BJ (cell line): ENCODE data around the gene SH2D6. TPM values are rescaled to one million over a fixed set of nuclear protein-coding genes. Genes with fewer than 3 reads are reported as not detected.

ENCODE experiments used
- CTCF ChIA-PET: fragments of 350-600 bp; formaldehyde crosslinking; extraction: SDS; loops from one replicate; lab custom pipeline; 2021; ENCODE audit warnings: antibody characterized with exemption, inconsistent platforms; lab: Yijun Ruan, JAX
- POLR2A ChIA-PET: fragments of 300-600 bp; sonication (Branson Sonifier 250); formaldehyde crosslinking; extraction: SDS; loops from one replicate; lab custom pipeline; 2021; ENCODE audit warnings: antibody characterized with exemption; lab: Charles Lee
- DNase-seq: peaks from one replicate; pipeline ENCODE4 v3.0.0-alpha.2; 2011; ENCODE audit warnings: low read depth
- H3K27me3 ChIP-seq: 2 replicates; pipeline ENCODE4 v1.6.0; 2011; ENCODE audit warnings: low read length; ENCODE audit not compliant: control insufficient read depth, insufficient read depth
- H3K36me3 ChIP-seq: 2 replicates; pipeline ENCODE4 v1.5.1; 2011; ENCODE audit warnings: low read length; ENCODE audit not compliant: control insufficient read depth, insufficient read depth
- H3K4me3 ChIP-seq: 2 replicates; pipeline ENCODE4 v1.5.1; 2011; ENCODE audit warnings: low read depth, mild to moderate bottlenecking, control low read depth, low read length
- polyA plus RNA-seq: library from polyadenylated mRNA; depleted of rRNA; stranded (reverse); fragments of >200 nt; gene quantifications from 2 replicates; pipeline ENCODE4 v1.2.3, GENCODE V29; 2011
- TF ChIP-seq, protein P1 (sequence below): IDR thresholded peaks from 2 replicates; pipeline ENCODE4 v1.5.1; 2011; ENCODE audit warnings: low read depth, mild to moderate bottlenecking, control low read depth, inconsistent platforms, low read length, moderate library complexity; ENCODE audit not compliant: insufficient read depth

The SH2D6 gene
- polyA plus RNA-seq, 1 experiment = 0.18 TPM

DNA sequence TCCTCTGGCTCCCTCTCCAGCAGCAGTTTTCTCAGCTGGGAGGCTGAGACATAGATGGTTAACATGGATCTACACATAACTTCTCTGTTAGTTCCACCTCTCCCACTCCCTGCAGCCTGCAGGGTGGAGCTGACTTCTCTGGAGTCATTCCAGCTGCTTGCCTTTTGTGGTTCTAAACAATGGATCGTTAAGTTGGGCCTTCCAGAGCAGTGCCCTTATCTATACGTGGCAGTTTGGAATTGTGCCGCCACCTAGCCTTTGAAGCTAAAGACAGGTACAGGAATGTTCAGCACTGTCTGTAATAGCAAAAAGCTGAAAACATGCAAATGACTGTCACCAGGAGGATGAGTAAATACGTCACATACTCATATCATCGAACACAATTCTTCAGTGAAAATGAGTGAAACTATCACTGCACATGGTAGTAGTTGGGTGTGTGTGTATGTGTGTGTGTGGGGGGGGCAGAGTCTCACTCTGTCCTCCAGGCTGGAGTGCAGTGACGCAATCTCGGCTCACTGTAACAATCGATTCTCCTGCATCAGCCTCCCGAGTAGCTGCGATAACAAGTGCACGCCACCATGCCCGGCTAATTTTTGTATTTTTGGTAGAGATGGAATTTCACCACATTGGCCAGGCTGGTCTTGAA, 50.3 kb downstream of the SH2D6 start:
- H3K27me3 ChIP-seq = no peaks in the 10 kb centered on the region
- no peak overlapping the region for H3K4me3 ChIP-seq
- ChIA-PET POLR2A (no interaction called here), CTCF (interaction anchor here (0.8 kb wide), 2 partner anchors 10 to 83 kb away, joined by 3 read pairs; no protein-coding TSS in a partner anchor)
- no peaks in the 10 kb centered on the region for H3K36me3 ChIP-seq
- peak; percentile 11 for DNase-seq
- TF ChIP-seq, protein P1, sequence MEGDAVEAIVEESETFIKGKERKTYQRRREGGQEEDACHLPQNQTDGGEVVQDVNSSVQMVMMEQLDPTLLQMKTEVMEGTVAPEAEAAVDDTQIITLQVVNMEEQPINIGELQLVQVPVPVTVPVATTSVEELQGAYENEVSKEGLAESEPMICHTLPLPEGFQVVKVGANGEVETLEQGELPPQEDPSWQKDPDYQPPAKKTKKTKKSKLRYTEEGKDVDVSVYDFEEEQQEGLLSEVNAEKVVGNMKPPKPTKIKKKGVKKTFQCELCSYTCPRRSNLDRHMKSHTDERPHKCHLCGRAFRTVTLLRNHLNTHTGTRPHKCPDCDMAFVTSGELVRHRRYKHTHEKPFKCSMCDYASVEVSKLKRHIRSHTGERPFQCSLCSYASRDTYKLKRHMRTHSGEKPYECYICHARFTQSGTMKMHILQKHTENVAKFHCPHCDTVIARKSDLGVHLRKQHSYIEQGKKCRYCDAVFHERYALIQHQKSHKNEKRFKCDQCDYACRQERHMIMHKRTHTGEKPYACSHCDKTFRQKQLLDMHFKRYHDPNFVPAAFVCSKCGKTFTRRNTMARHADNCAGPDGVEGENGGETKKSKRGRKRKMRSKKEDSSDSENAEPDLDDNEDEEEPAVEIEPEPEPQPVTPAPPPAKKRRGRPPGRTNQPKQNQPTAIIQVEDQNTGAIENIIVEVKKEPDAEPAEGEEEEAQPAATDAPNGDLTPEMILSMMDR = no peak

DNA sequence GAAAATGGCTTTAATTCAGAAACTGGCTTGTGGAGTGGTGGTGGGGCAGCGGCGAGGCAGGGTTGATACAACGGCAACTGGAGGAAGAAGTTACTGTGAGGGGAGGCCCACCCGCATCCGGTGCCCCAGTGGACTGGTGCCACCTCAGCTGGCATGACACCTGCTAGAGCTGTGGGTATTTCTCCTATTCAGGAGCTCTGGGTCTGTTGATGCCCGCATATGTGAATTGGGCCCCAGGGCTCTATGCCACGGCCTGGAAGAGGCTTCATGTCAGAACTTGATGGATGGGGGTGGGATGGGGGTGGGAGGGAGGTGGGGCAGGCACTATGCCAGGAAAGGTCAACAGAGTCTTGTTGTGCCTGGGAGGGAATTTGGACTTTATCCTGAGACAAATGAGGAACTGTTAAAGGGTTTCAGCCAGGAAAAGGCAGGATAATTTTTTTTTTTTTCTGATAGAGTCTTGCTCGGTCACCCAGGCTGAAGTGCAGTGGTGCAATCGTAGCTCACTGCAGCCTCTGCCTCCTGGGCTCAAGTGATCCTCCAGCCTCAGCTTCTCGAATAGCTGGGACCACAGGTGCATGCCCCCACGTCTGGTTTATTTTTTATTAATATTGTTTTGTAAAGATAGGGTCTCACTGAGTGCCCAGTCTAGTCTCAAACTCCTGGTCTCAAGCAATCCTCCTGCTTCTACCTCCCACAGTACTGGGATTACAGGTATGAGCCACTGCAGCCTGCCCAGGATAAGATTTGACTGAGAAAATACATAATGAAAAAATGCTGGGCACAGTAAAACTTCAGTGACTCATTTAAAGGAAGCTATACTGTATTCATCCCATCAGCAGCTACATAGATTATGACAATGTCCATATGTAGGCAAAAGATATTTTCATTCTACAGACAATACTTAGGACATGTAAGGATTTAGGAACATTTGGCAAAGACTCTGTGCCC, 52.6 kb downstream of the SH2D6 start:
- no peak overlapping the region for H3K4me3 ChIP-seq
- TF ChIP-seq, protein P1 = no peak
- no peaks in the 10 kb centered on the region for H3K36me3 ChIP-seq
- no peaks in the 10 kb centered on the region for H3K27me3 ChIP-seq
- DNase-seq = no peak
- CTCF ChIA-PET = interaction anchor here (1.7 kb wide), 1 partner anchor 31 kb away, joined by 4 read pairs; no protein-coding TSS in a partner anchor
- POLR2A ChIA-PET = interaction anchor here (0.6 kb wide), 1 partner anchor 93 kb away, joined by 6 read pairs; no protein-coding TSS in a partner anchor

DNA sequence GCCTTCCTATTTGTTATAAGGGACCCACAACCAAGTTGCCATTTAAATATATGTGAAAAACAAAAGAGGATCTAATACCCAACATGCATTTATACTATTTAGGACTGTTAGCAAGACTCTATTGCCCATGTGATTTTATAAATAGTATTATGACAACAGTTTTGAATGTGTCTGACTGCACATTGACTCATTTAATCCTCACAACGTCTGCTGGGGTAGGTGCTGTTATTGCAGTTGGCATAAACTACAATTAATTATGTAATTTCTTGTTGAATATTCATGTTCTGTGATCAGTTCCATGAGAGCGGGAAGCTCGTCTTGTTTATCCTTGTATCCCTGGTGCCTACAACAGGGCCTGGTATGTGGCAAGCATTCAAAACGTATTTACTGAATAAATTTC, 53.7 kb downstream of the SH2D6 start:
- CTCF ChIA-PET = interaction anchor here (1.7 kb wide), 1 partner anchor 30 kb away, joined by 4 read pairs; no protein-coding TSS in a partner anchor
- Histone ChIP-seq H3K27me3 (no peaks in the 10 kb centered on the region), H3K36me3 (no peaks in the 10 kb centered on the region), H3K4me3 (no peak overlapping the region)
- POLR2A ChIA-PET = no interaction called here
- no peak for DNase-seq
- TF ChIP-seq, protein P1 = no peak

- DNase-seq = no peak
- Histone ChIP-seq H3K4me3 (no peak overlapping the region), H3K36me3 (no peaks in the 10 kb centered on the region), H3K27me3 (no peaks in the 10 kb centered on the region)
- ChIA-PET CTCF (interaction anchor here (0.9 to 1.8 kb wide), 3 partner anchors 10 to 161 kb away, joined by 3 to 5 read pairs (median 3); no protein-coding TSS in a partner anchor), POLR2A (no interaction called here)
- TF ChIP-seq, protein P1 = no peak
These were observed 57.4 kb downstream of the SH2D6 start for GRCh38 chr2:85475799-85476490.
